Hepatocyte (in vitro differentiated cells): Measurements from ENCODE around the gene SETD9.
A peak's percentile ranks its signal among the peaks of the same experiment; 100 is the strongest.

Experiments used
- CTCF ChIP-seq: fragments of 200-600 bp; sonication (generic); IDR thresholded peaks from 2 replicates; pipeline ENCODE4 v1.5.1; 2016; ENCODE audit warnings: antibody characterized with exemption, mild to moderate bottlenecking; ENCODE audit not compliant: poor library complexity
- EZH2 ChIP-seq: fragments of 200-600 bp; sonication (generic); IDR thresholded peaks from 2 replicates; pipeline ENCODE4 v1.6.1; 2016; ENCODE audit warnings: antibody characterized with exemption, mild to moderate bottlenecking, borderline replicate concordance
- EZH2phosphoT487 ChIP-seq: fragments of 200-600 bp; sonication (generic); IDR thresholded peaks from one replicate; pipeline ENCODE4 v1.6.1; 2018; ENCODE audit warnings: antibody characterized with exemption, mild to moderate bottlenecking, low read depth, moderate library complexity; ENCODE audit not compliant: unreplicated experiment, severe bottlenecking

DNA sequence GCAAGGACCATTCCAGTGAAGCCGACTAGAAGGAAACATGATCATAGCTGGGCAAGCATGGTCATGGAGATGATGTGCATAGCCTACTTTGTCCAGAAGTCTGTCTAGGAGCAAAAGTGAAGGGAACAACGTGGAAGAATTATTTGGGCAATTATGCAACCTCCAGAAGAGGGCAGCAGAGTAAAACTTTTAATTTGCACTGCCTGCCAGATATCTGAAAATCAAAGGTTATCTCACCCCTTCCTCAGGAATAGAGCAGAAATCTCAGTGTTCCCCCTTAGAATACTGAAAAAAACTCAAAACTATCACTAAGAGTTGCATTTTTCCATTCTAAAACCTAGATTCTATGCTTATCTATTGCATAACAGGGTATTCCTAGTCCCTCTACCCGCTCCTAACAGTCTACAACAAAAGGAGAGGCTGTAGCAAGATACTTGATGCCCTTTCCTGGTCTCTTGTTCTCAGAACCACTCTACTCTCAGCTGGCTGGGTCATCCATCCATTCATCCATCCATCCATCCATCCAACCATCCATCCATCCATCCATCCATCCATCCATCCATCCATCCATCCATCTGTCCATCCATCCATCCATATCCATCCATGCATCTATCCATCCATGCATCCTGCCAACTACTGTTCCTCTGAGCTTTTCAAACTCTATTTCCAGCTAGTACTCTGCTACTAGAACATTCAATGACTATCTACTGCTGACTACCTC, 8.4 kb upstream of the SETD9 start:
- TF ChIP-seq CTCF (peak; percentile 74), EZH2phosphoT487 (no peak), EZH2 (no peak)
